HCT116 (cell line): ENCODE data around the gene FHIT. TPM values are rescaled to one million over a fixed set of nuclear protein-coding genes. Genes with fewer than 3 reads are reported as not detected.

Source experiments
- ATAC-seq: fragments of 200-7000 bp; cut with Tn5 transposase; 2 replicates; pipeline ENCODE4 v1.9.1; 2020; ENCODE audit warnings: mild to moderate bottlenecking, moderate library complexity
- BruUV-seq: library from RNA; stranded (reverse); fragments of 400-500 nt; replicated peaks from 2 replicates; lab custom pipeline; 2021; lab: Mats Ljungman, UMichigan
- CTCF ChIA-PET: fragments of 300-600 bp; sonication (Branson Sonifier 250); formaldehyde crosslinking; loops from one replicate; lab custom pipeline; 2021; ENCODE audit warnings: antibody characterized with exemption; lab: Charles Lee
- POLR2A ChIA-PET: fragments of 300-600, 350-600 bp; sonication (Branson Sonifier 250); formaldehyde crosslinking; loops from one replicate; lab custom pipeline; 2021; ENCODE audit warnings: antibody characterized with exemption; lab: Charles Lee
- RAD21 ChIA-PET, 2 experiments: fragments of 300-600 bp; sonication (Branson Sonifier 250); formaldehyde crosslinking; loops; one replicate each; lab custom pipeline; 2023; ENCODE audit warnings: low total read pairs in 2 of 2; ENCODE audit not compliant: uncharacterized antibody in 2 of 2, unreplicated experiment in 2 of 2, low non-redundant PET in 1 of 2; lab: Charles Lee
- DNase-seq: peaks from one replicate; pipeline ENCODE4 v3.0.0-alpha.2; 2010; ENCODE audit warnings: low read depth, low spot score
- H2AFZ ChIP-seq: fragments of 200-600 bp; shearing (Covaris generic), sonication (generic); 2 replicates; pipeline ENCODE4 v1.6.1; 2017; ENCODE audit warnings: low read depth, mixed run types, mixed read lengths, antibody characterized with exemption, low read length; ENCODE audit not compliant: poor library complexity, severe bottlenecking
- H3K27ac ChIP-seq: 2 replicates; pipeline ENCODE4 v1.5.1; 2012; ENCODE audit warnings: low read depth, low read length
- H3K27me3 ChIP-seq: fragments of 200-600 bp; sonication (generic); 2 replicates; pipeline ENCODE4 v1.6.1; 2016; ENCODE audit warnings: mixed run types, low read length, mixed read lengths; ENCODE audit not compliant: insufficient read depth
- H3K36me3 ChIP-seq, 2 experiments: fragments of 200-500 bp in 1 of 2; fragments of 200-600 bp in 1 of 2; sonication (Bioruptor generic) in 1 of 2; sonication (generic) in 1 of 2; 2 replicates each; pipeline versions ENCODE4 v1.5.1 to v1.6.1; 2014 to 2016; ENCODE audit warnings: low read length in 2 of 2, inconsistent platforms in 1 of 2, mixed read lengths in 1 of 2, mixed run types in 1 of 2; ENCODE audit not compliant: insufficient read depth in 2 of 2, control insufficient read depth in 1 of 2
- H3K4me1 ChIP-seq, 2 experiments: fragments of 200-600 bp in 1 of 2; sonication (generic) in 1 of 2; 2 replicates each; pipeline versions ENCODE4 v1.5.1 to v1.6.1; 2012 to 2017; ENCODE audit warnings: low read length in 2 of 2, inconsistent platforms in 1 of 2, mild to moderate bottlenecking in 1 of 2, mixed read lengths in 1 of 2, mixed run types in 1 of 2, moderate library complexity in 1 of 2; ENCODE audit not compliant: insufficient read depth in 2 of 2, control insufficient read depth in 1 of 2
- H3K4me2 ChIP-seq: fragments of 200-600 bp; sonication (generic); 2 replicates; pipeline ENCODE4 v1.6.1; 2017; ENCODE audit warnings: mixed run types, low read length, mixed read lengths
- H3K4me3 ChIP-seq, 2 experiments: fragments of 200-600 bp in 1 of 2; sonication (generic) in 1 of 2; replicated peaks in 1 of 2; 2 replicates each; pipeline ENCODE4 v1.5.1; 2011 to 2016; ENCODE audit warnings: low read length in 2 of 2, control low read depth in 1 of 2, low read depth in 1 of 2, mild to moderate bottlenecking in 1 of 2, mixed read lengths in 1 of 2, mixed run types in 1 of 2
- H3K79me2 ChIP-seq: fragments of 200-600 bp; sonication (generic); 2 replicates; pipeline ENCODE4 v1.6.1; 2017; ENCODE audit warnings: mild to moderate bottlenecking, mixed run types, low read length, moderate library complexity, mixed read lengths; ENCODE audit not compliant: insufficient read depth
- H3K9ac ChIP-seq: fragments of 200-600 bp; sonication (generic); 2 replicates; pipeline ENCODE4 v1.6.1; 2016; ENCODE audit warnings: low read length, mixed read lengths
- H3K9me2 ChIP-seq: fragments of 200-600 bp; sonication (generic), shearing (Covaris generic); 2 replicates; pipeline ENCODE4 v1.6.1; 2017; ENCODE audit warnings: mixed run types, mild to moderate bottlenecking, moderate library complexity; ENCODE audit not compliant: insufficient read depth
- H3K9me3 ChIP-seq, 2 experiments: fragments of 200-500 bp in 1 of 2; fragments of 200-600 bp in 1 of 2; sonication (Bioruptor generic) in 1 of 2; sonication (generic) in 1 of 2; 2 replicates each; pipeline ENCODE4 v1.6.1; 2014 to 2017; ENCODE audit warnings: low read length in 2 of 2, mixed read lengths in 2 of 2, inconsistent platforms in 1 of 2, low read depth in 1 of 2, mild to moderate bottlenecking in 1 of 2, mixed run types in 1 of 2, moderate library complexity in 1 of 2; ENCODE audit not compliant: control insufficient read depth in 1 of 2, insufficient read depth in 1 of 2
- H4K20me1 ChIP-seq: fragments of 200-600 bp; sonication (generic), shearing (Covaris generic); 2 replicates; pipeline ENCODE4 v1.6.1; 2017; ENCODE audit warnings: mixed run types, mild to moderate bottlenecking, moderate library complexity; ENCODE audit not compliant: insufficient read depth
- CEBPB ChIP-seq: IDR thresholded peaks from 2 replicates; pipeline ENCODE4 v1.6.1; 2012; ENCODE audit warnings: low read depth
- EGR1 ChIP-seq: IDR thresholded peaks from 2 replicates; pipeline ENCODE4 v1.6.1; 2012; ENCODE audit warnings: low read depth
- ELF1 ChIP-seq: IDR thresholded peaks from 2 replicates; pipeline ENCODE4 v1.6.1; 2012; ENCODE audit warnings: low read depth, borderline replicate concordance
- EZH2 ChIP-seq: fragments of 200-600 bp; sonication (generic); IDR thresholded peaks from 2 replicates; pipeline ENCODE4 v1.6.1; 2017; ENCODE audit warnings: antibody characterized with exemption, mixed run types
- EZH2phosphoT487 ChIP-seq: fragments of 200-600 bp; IDR thresholded peaks from 2 replicates; pipeline ENCODE4 v1.6.1; 2018; ENCODE audit warnings: antibody characterized with exemption, borderline replicate concordance
- JUND ChIP-seq: IDR thresholded peaks from 2 replicates; pipeline ENCODE4 v1.6.1; 2012
- RAD21 ChIP-seq: IDR thresholded peaks from 2 replicates; pipeline ENCODE4 v1.6.1; 2012; ENCODE audit warnings: low read depth, mild to moderate bottlenecking
- SRF ChIP-seq: IDR thresholded peaks from 2 replicates; pipeline ENCODE4 v1.6.1; 2012; ENCODE audit warnings: low read depth
- YY1 ChIP-seq: IDR thresholded peaks from 2 replicates; pipeline ENCODE4 v1.6.1; 2011; ENCODE audit warnings: low read length, low read depth, moderate library complexity, mild to moderate bottlenecking; ENCODE audit not compliant: insufficient replicate concordance; ENCODE audit errors: extremely low read depth
- ZFX ChIP-seq: fragments of 450-650 bp; IDR thresholded peaks from 2 replicates; pipeline ENCODE4 v1.6.1; 2017
- ZNF274 ChIP-seq: fragments of 200-500 bp; sonication (Bioruptor generic); IDR thresholded peaks from 2 replicates; pipeline ENCODE4 v1.6.1; 2014; ENCODE audit warnings: mild to moderate bottlenecking, low read depth, low read length, inconsistent platforms
- intact Hi-C: fragments of 100-400 bp; cut with micrococcal nuclease; formaldehyde crosslinking; loops from 2 replicates; pipeline ENCODE4 v1.10.0; 2022
- total RNA-seq: library from RNA; stranded (reverse); gene quantifications from one replicate; pipeline ENCODE4 v1.2.1, GENCODE V29; 2021; ENCODE audit not compliant: unreplicated experiment
- TF ChIP-seq, protein P1 (sequence below), 3 experiments: fragments of 200-600 bp in 1 of 3; sonication (generic) in 1 of 3; IDR thresholded peaks in 2 of 3; conservative IDR thresholded peaks in 1 of 3; 2 replicates each; pipeline ENCODE4 v1.5.1; 2012 to 2017; ENCODE audit warnings: low read depth in 2 of 3, low read length in 2 of 3, antibody characterized with exemption in 1 of 3, borderline replicate concordance in 1 of 3, control low read depth in 1 of 3, mild to moderate bottlenecking in 1 of 3, mixed read lengths in 1 of 3, mixed run types in 1 of 3, moderate library complexity in 1 of 3; ENCODE audit not compliant: insufficient read depth in 1 of 3
- TF ChIP-seq, protein P2 (sequence below): IDR thresholded peaks from 2 replicates; pipeline ENCODE4 v1.6.1; 2012; ENCODE audit warnings: low read depth
- TF ChIP-seq, protein P3 (sequence below): IDR thresholded peaks from 2 replicates; pipeline ENCODE4 v1.6.1; 2012
- TF ChIP-seq, protein P4 (sequence below): IDR thresholded peaks from 2 replicates; pipeline ENCODE4 v1.6.1; 2012

FHIT gene
- total RNA-seq, 1 experiment from 2014 or later = 20.1 TPM

DNA sequence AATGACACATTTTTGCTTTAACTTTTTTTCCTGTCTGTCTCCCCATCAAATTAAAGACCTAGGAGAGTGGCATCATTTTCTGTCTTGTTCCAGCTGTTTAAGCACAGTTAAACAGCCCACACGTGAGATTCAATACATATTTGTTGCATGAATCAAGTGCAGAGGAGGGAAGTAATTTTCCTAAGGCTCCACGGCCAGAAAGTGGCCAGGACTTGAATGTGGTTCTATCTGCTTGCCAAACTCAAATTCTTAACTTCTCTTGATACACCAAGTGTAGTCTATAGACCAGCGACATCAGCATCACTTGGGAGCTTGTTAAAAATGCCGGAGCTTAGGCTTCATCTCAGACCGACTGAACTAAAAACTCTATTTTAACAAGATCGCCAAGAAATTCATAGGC lies 1476.6 kb downstream of the FHIT start (continued):
- TF ChIP-seq, protein P1, sequence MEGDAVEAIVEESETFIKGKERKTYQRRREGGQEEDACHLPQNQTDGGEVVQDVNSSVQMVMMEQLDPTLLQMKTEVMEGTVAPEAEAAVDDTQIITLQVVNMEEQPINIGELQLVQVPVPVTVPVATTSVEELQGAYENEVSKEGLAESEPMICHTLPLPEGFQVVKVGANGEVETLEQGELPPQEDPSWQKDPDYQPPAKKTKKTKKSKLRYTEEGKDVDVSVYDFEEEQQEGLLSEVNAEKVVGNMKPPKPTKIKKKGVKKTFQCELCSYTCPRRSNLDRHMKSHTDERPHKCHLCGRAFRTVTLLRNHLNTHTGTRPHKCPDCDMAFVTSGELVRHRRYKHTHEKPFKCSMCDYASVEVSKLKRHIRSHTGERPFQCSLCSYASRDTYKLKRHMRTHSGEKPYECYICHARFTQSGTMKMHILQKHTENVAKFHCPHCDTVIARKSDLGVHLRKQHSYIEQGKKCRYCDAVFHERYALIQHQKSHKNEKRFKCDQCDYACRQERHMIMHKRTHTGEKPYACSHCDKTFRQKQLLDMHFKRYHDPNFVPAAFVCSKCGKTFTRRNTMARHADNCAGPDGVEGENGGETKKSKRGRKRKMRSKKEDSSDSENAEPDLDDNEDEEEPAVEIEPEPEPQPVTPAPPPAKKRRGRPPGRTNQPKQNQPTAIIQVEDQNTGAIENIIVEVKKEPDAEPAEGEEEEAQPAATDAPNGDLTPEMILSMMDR (IDR thresholded peaks at IDR 0.05 in 2 of 3, conservative IDR thresholded peaks at IDR 0.05 in 1 of 3; ENCODE audit: borderline replicate concordance in 1 of 3, insufficient read depth in 1 of 3, low read depth in 2 of 3, low read length in 2 of 3) = no peak
- TF ChIP-seq, protein P2, sequence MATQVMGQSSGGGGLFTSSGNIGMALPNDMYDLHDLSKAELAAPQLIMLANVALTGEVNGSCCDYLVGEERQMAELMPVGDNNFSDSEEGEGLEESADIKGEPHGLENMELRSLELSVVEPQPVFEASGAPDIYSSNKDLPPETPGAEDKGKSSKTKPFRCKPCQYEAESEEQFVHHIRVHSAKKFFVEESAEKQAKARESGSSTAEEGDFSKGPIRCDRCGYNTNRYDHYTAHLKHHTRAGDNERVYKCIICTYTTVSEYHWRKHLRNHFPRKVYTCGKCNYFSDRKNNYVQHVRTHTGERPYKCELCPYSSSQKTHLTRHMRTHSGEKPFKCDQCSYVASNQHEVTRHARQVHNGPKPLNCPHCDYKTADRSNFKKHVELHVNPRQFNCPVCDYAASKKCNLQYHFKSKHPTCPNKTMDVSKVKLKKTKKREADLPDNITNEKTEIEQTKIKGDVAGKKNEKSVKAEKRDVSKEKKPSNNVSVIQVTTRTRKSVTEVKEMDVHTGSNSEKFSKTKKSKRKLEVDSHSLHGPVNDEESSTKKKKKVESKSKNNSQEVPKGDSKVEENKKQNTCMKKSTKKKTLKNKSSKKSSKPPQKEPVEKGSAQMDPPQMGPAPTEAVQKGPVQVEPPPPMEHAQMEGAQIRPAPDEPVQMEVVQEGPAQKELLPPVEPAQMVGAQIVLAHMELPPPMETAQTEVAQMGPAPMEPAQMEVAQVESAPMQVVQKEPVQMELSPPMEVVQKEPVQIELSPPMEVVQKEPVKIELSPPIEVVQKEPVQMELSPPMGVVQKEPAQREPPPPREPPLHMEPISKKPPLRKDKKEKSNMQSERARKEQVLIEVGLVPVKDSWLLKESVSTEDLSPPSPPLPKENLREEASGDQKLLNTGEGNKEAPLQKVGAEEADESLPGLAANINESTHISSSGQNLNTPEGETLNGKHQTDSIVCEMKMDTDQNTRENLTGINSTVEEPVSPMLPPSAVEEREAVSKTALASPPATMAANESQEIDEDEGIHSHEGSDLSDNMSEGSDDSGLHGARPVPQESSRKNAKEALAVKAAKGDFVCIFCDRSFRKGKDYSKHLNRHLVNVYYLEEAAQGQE = no peak
- TF ChIP-seq ZNF274 (no peak), EGR1 (no peak)

DNA sequence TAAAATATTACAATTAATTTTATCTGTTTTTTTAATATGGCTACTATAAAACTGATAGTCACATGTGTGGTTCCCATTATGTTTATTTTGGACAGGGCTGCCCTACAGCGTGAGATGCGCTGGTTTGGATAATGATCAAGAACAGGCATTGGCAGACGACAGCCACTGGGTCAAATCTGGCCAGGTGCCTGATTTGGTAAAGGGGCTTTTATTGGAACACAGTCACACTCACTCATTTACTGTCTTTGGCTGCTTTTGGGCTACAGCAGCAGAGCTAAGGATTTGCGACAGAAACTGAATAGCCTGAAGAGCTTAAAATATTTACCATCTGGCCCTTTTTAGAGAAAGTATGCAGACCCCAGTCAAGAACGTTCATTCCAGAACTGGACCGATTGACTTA lies 1477.3 kb downstream of the FHIT start:
- CTCF ChIA-PET = no interaction called here

More for the DNA sequence above, 1477.3 kb downstream of the FHIT start:
- RAD21 ChIA-PET = no interaction called here
- Histone ChIP-seq H3K9ac (no peak overlapping the region), H3K79me2 (no peaks in the 10 kb centered on the region), H3K27ac (no peak overlapping the region), H3K4me2 (no peak overlapping the region), H4K20me1 (no peaks in the 10 kb centered on the region), H3K4me3 (no peak overlapping the region), H3K36me3 (no peaks in the 10 kb centered on the region), H3K9me2 (no peaks in the 10 kb centered on the region), H3K9me3 (no peaks in the 10 kb centered on the region), H3K4me1 (peaks cover 3 to 9% of the 10 kb centered on the region in 2 experiments; a peak in 1 of 4 replicates), H3K27me3 (no peaks in the 10 kb centered on the region), H2AFZ (no peak overlapping the region)
- intact Hi-C loops = no loop called here
- ATAC-seq = no peak
- POLR2A ChIA-PET = no interaction called here
- TF ChIP-seq EGR1 = no peak
- TF ChIP-seq, protein P2 = no peak
- no peak for TF ChIP-seq SRF
- TF ChIP-seq, protein P3, sequence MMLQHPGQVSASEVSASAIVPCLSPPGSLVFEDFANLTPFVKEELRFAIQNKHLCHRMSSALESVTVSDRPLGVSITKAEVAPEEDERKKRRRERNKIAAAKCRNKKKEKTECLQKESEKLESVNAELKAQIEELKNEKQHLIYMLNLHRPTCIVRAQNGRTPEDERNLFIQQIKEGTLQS = no peak
- TF ChIP-seq CEBPB = no peak
- TF ChIP-seq ELF1 = no peak
- no peak for TF ChIP-seq ZNF274
- TF ChIP-seq JUND = no peak
- no peak for TF ChIP-seq EZH2phosphoT487
- TF ChIP-seq EZH2 = no peak
- no peak for TF ChIP-seq RAD21
- TF ChIP-seq, protein P4, sequence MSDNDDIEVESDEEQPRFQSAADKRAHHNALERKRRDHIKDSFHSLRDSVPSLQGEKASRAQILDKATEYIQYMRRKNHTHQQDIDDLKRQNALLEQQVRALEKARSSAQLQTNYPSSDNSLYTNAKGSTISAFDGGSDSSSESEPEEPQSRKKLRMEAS = no peak
- TF ChIP-seq YY1 = no peak
- TF ChIP-seq ZFX = no peak
- BruUV-seq = no TSS peak
- no peak for DNase-seq
